NCI-H524 (cell line): ENCODE measurements around the gene DTL.
A peak's percentile ranks its signal among the peaks of the same experiment; 100 is the strongest.

Experiments
- DNase-seq, 2 experiments: peaks; one replicate each; lab custom pipeline; 2025; lab: John Stamatoyannopoulos, UW

DTL gene

GRCh38 chr1:212035835-212036605 is 472 bp downstream of the DTL start:
- no peak for DNase-seq

- DNase-seq: no peak
These were observed 2.4 kb downstream of the DTL start for GRCh38 chr1:212037900-212038299.

- DNase-seq: no peak
These were observed 4.1 kb downstream of the DTL start for GRCh38 chr1:212039622-212040021.

GRCh38 chr1:212040629-212041412 is 5.3 kb downstream of the DTL start:
- DNase-seq: no peak

- no peak for DNase-seq
These were observed 6.9 kb downstream of the DTL start for GRCh38 chr1:212042436-212042835.

GRCh38 chr1:212044851-212045250 is 9.3 kb downstream of the DTL start:
- DNase-seq: no peak

GRCh38 chr1:212045981-212046380 is 10.4 kb downstream of the DTL start:
- no peak for DNase-seq

- DNase-seq: no peak
These were observed 18.4 kb downstream of the DTL start for GRCh38 chr1:212053993-212054392.

GRCh38 chr1:212055333-212055732 is 19.8 kb downstream of the DTL start:
- no peak for DNase-seq

GRCh38 chr1:212060632-212061472 is 25.3 kb downstream of the DTL start:
- DNase-seq: no peak

GRCh38 chr1:212062832-212063438 is 27.4 kb downstream of the DTL start:
- peak in 1 of 2 experiments; percentile 45 for DNase-seq

- no peak for DNase-seq
These were observed 32.2 kb downstream of the DTL start for GRCh38 chr1:212067787-212068186.

- DNase-seq: peak in 1 of 2 experiments; percentile 34
These were observed 35.3 kb downstream of the DTL start for GRCh38 chr1:212070720-212071302.

- no peak for DNase-seq
These were observed 36.5 kb downstream of the DTL start for GRCh38 chr1:212072047-212072446.

- no peak for DNase-seq
These were observed 37.9 kb downstream of the DTL start for GRCh38 chr1:212073490-212073889.

GRCh38 chr1:212074313-212074712 is 38.8 kb downstream of the DTL start:
- no peak for DNase-seq

- no peak for DNase-seq
These were observed 39.3 kb downstream of the DTL start for GRCh38 chr1:212074856-212075255.

- no peak for DNase-seq
These were observed 41.5 kb downstream of the DTL start for GRCh38 chr1:212077028-212077427.

GRCh38 chr1:212078826-212079225 is 43.3 kb downstream of the DTL start:
- DNase-seq: no peak

- no peak for DNase-seq
These were observed 47.3 kb downstream of the DTL start for GRCh38 chr1:212082765-212083406.

GRCh38 chr1:212089560-212090163 is 54.1 kb downstream of the DTL start:
- DNase-seq: no peak
